ENCODE results near the gene NRP2.

NRP2 gene

DNA sequence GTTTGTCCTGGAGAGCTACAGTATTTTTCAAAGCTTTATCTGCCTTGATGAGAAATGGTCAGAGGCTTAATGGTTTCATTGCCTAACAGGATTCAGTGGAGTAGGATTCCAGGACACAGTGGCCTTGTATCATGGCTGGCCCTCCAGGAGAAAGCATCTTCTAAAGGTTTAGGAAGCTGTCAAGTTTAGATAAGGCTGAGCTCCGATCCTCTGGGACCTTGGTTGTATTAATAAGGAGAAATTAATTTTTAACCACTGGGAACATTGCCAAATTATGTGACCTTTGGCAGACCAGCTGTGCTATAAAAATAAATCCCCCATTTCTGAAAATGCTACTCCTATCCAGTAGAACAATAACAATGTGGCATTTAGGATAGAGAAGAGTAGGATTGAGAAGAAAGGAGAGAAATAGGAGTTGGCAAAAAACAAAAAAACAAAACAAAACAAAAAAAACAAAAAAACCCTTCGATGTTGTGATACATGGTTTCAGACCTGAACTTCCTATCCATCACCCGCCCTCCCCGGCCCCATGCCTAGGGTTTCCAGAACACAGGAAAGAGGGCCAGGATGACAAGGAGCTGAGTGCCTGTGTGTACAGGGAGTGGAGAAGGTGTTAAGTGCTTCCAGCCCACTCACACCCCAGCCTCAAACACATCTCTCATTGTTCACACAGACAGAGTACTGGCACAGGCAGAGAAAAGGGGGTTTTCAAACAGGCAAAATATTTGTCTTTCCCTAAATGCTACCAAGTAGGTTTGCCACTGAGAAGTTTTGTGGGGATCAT lies 6.3 kb downstream of the NRP2 start:
- no peak for DNase-seq

DNA sequence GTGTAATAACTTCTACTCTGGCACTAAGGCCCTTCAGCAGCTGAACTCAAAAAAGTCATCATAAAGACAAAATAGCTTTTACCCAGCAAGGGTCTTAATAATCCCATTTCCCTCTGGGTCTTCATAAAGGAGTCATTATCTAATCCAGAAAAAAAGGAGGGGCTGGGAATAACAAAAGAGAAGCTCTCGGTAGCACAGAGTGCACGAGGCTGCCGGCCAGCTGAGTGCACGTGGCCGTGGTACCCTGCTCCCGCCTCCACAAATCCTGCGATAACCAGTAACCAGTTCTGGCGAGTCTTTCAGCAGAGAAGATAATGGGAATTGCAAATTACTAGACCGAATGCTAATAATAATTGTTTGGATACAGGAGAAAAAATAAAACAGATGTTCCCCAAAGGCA lies 7.5 kb downstream of the NRP2 start:
- no peak for DNase-seq

DNA sequence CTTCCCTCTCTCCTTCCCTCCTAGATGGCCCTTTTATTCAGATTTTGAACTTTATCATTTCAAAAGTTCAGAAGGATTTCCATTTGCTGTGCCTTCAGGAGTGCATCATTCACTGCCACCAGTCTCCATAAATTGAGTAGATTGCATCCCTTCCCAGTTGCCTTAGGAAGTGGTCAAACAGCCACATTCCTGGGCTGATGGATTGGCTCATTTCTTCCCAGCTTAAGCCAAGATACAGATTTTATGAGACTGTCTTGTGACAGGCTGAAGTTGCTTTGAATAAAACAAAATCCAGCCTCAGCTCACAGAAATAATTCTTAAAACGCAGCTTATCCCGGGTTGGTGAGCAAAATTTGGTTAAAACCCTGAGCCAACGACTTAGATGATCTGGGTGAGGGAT lies 9.8 kb downstream of the NRP2 start:
- no peak for DNase-seq

DNA sequence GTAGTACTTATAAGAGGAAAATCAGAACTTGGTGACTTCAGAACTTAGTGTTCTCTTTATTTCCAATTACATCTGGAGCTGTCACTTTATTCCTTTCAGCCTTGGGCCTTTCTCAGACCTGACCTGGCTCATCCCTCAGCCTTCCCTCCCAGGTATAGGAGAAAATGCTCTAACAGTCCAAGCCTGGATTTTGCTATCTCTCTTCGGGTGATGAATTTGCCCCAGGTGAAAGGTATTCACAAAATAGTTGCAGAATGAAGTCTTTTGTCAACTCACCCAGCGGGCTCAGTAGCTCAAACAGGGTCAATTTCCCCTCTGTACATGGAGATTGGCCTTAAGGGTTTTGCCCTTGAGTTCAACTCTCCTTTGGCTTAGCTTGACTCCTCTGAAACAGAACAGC lies 12.0 kb downstream of the NRP2 start:
- DNase-seq: no peak

DNA sequence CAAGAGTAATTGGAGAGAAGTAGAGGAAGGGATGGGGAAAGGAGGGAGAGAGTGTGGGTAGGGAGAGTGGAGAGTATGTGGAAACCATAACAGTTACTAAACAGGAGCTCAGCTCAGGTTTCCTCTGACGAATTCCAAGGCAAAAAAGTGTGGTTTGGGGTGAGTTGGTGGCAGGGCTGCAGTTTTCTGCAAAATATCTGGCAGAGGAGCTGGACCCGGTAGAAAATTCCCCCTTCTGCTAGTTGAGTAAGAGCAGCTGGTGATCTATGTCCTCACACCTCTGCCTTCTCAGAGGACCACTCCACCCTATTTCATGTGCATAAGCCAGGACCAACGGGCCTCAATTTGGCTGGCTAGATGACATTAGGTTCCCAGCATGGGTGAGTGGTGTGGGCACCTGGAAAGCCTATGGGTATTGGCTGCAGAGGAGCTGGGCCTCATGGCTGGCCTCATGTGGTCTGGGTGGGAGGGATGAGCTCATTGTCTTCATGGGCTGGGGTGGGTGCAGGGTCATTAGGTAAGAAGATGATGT lies 13.2 kb downstream of the NRP2 start:
- no peak for DNase-seq

DNA sequence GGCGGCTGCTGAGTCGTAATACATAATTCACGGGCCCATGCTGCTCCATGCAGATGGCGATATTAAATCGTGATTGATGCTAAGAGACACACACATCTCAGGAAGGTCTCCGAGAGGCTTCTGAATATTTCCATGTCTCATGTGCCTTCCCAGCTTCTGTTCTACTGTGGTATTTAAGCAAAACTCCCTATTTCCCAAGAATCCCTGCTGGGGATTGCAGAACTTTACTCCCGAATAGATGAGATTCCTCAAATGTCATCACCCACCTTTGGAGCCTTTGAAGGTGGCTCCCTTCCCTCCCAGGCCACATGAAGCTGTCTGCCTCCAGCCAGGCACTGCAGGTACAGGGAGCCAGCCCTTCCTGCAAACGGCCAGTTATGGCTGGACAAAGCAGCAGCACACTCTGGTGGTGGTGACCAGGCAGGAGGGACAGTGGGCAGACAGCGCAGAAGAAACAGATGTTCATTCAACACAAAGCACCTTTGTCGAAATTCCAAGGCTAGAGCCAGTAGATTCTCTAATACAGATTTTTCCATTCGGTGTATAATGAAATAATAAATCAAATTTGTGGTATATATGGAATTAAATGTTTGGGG lies 14.1 kb downstream of the NRP2 start:
- peak; percentile 56 to 66 for DNase-seq

DNA sequence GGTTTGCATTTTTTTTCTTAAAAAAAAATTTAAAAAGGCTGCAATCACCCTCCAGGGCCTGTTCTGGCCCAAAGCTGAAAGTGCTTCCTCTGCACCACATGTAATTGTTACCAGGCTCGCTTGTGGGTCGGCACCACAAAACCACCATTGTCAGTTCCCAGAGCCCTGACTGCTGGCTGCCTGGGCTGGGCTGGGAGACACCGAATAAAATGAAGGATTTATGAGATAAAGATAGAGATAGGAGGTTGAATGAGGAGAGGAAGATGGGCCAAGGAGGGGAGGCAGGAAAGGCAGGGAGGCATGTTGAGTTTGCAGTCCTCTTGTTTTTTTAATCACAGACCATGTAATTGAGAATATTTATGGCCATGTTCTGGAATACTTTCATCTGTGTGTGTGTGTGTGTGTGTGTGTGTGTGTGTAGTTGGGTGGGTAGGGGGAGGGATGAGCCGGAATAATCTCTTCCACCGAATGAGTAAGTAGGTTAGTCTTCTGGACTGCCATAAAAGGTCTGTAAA lies 14.7 kb downstream of the NRP2 start:
- DNase-seq: peak; percentile 54 to 66

DNA sequence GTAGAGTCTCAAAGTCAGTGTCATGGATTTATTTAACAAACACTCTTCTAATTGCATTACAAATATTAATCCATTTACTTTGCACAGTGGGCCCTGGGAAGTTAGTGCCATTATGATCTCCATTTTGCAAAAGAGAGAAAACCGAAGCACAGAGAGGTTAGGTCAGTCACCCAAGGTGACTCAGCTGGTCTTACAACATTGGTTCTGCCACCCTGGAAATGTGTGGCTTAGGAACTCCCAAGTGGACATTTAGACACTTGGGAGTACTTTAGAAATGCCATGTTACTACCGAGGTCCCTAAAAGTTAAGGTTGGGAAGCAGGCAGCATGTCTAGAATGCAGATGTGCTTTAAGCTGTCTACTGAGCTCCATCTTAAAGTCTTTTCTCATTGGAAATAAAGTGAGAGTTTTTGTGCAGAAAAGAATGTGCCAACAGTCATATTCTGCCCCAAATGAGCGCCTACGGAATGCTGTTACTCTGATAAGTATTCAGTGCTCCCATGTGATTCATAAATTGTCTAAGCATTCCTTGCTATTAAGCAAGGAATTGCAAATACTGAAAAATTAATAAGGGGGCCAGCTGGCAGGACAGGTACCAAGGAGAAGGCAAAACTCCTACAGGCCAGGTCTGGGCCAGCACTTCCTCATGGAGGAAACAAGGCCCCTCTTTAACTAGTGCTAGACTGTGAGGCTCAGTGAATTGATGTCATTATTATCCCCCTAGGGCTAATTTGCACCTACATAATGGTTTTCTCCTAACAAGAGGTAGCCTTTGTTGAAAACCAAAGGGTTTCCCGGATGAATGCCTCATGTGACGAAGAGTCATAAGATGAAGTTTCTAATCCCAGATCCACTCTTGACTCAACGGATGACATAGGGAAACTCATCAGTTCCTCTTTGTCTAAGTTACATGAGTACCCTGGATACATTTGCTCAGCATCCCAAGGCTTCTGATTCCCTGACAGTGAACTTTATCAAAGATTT lies 16.3 kb downstream of the NRP2 start:
- no peak for DNase-seq

DNA sequence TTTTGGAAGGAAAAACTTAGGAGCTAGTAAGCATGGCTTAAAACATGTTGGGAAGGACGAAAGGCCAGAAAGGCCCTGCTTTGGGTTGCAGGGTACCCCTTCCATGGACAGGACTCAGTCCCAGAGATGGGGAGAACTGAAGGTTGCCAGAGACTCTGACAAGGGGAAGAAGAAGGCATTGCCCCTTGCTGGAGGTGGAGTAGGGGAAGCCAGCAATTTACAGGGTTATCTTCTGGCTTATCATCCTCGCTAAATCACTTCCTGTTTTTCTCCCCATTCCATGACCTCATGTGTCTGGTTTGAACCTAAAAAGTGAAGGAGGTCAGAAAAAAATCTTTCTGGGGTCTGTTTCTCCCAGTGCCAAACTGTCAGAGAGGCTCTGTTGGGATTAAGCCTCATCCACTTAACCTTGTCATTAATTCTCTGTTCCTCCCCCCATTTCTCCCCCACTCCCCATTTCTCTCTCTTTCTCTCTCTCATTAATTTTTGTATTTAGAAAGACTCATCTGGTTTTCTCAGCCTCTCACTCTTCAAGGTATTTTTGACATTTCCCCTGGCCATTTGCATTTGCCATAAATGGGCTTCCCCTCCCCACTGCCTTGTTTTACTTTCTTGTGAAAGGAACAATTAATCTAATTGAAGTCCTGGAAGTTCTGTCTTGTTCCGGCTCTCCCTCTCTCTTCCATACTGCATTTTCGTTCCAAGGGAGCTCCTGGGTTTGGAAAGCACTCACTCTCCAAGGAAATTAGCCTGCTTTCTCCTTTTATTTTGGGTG lies 17.4 kb downstream of the NRP2 start:
- DNase-seq: no peak

DNA sequence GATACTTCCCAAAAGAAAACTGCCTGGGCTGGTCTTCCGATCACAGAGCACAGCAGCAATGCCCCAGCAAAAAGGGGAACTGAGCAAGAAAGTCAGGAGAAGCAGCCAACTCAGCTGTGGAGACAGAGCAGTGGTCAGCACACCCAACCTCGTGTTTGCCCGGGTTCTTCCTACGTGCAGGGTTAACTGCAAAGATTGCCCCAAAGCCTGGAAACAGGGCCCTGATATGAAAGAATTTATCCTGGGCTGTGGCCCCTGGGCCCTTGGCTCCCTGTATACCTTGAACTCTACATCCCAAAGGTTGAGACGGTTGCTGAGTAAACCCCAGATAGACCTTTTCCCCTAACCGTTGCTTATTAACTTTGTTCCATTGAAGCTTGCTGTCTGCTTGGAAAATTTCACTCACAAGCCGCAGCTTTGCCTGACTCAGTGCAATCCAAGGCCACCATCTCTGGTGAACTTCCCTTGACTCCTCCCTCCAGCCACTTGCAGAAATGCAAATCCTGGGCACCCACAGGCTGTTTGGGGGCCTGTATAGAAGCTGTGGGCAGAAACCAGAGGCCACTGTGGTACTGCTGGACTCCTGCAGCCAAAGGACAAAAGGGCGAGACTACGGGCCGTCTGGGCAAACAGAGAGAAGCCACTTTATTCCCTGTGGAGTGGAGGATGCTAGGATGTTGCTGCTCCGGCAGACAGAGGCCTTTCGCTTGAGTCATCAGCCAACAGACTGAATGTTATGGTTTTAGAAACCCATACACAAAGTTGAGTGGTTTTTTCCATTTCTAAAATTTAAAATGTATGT lies 18.2 kb downstream of the NRP2 start:
- peak in 1 of 2 donors; percentile 43 for DNase-seq

DNA sequence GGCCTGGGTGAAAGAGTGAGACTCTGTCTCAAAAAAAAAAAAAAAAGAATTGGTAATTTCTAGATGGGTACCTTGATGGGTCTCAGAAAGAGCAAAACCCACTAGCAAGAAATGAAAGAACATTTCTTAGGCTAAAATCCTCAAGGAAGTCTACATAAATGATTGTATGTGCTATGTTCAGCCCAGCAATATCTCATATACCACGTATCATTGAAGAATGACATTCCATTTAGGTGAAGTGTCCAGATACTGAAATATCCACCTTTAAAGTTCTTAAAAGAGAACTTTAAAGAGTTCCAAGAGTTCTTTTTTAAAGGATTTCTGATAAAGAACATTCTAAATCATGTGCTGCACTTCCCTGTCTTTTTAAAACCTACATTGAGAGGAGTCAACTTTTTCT lies 19.2 kb downstream of the NRP2 start:
- DNase-seq: no peak

DNA sequence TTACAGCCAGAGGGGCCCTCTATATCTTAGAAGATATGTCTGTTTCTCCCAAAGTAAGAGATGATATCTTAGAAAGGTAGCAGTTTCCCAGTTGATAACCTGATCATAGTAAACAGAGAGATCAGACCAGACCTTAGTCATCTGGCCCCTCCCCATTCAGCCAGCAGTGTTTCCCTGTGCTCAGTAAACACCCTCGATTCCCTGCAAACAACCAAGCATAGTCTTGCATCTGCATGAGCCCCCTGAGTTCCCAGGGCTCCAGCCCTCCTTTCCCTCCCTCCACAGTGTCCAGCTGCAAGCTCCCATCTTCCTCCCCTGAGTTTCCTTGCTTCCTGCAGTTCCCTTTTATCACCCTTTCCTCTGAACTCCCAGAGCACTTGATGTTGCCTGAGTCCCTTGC lies 20.3 kb downstream of the NRP2 start:
- DNase-seq: no peak

DNA sequence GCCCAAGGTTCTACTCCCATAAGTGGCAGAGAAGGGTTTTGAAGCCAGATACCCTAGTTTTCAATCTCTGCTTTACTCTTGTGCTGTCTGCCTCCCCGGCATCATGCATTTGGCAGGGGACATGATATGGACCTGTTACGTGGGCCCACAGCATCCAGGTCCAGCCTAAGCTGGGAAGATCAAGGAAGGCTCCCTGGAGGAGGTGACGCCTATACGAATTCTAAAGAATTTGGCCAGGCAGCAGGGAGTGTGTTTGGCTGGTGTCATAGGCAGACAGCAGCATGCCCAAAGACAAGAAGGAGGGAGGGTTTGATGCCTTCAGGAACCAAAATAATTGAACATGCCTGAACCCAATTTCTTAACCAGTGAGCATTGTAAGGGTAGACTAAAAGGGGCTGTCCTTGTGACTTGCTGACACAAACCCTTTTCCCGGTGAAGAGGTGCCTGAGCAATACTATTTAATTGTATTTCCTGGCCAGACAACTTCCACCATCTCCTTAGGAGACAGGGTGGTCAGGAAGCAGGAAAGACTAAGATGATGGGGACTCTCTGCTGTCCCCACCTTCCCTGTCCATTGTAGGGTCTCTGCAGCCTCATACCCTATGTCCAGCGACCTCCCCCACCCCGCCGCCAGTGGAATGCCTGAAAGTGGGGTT lies 21.3 kb downstream of the NRP2 start:
- no peak for DNase-seq

DNA sequence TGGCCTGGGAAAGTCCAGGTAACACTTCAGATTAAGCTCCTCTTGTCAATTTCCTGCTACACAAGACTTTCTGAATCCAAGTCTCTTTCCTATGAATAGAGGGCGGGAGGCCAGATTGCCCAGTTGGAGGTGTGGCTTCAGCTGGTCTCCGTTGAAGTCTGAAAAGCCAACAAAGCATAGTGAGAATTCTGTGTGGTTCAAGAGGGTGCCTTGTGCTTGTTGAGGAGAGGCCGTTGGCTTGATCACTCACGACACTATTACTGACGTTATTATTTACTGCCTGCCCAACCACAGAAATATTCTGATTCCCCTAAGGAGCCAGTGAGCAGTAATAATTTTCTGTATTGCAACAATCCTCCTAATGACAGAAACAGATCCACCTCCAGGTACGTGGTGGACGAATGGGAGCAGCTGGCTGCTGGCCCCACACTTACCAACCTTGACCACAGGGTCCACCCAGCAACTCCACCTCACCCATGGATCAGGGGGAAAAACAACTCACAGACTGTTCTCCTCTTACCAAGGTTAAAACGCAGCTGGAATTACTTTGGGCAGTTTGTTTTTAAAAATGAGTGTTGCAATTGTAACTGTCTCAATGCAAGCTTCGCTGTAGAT lies 21.9 kb downstream of the NRP2 start:
- DNase-seq: peak; percentile 26 to 31

DNA sequence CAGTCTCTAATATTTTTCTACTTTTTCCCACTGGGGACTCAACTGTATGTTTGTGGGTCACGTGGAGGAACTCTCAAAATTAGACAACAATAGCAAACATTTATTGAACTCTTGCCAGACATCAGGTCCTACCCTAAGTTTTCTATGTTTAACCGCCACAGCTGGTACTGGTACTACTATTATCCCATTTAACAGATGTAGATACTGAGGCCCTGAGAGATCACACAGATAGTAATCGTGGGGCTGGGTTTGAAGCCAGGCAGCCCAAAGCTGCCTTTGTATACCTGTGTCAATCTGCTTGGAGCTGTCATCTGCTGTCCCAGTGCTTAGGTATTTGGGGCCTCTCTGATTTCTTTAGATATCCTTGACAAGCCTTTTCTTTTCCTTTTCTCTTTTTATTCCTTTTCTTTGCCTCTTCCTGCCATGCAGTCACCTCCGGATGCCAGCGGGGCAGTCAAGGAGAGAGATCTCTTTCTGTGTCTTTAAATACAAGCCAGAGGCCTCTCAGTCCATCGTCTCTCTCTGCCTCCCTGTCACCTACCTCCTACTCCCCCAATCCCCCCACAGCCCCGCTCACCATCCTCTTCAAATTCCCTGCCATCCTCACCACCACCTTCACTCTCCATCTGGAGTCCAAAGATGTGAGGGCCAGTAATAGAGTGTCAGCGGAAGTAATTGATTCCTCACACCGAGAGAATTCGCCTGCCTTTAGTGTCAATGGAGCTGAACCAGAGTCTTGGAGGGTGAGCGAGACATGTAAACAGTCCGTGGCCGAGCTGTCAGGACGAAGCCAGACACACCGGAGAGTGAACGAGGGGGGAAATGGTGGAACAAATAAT lies 23.4 kb downstream of the NRP2 start:
- no peak for DNase-seq

DNA sequence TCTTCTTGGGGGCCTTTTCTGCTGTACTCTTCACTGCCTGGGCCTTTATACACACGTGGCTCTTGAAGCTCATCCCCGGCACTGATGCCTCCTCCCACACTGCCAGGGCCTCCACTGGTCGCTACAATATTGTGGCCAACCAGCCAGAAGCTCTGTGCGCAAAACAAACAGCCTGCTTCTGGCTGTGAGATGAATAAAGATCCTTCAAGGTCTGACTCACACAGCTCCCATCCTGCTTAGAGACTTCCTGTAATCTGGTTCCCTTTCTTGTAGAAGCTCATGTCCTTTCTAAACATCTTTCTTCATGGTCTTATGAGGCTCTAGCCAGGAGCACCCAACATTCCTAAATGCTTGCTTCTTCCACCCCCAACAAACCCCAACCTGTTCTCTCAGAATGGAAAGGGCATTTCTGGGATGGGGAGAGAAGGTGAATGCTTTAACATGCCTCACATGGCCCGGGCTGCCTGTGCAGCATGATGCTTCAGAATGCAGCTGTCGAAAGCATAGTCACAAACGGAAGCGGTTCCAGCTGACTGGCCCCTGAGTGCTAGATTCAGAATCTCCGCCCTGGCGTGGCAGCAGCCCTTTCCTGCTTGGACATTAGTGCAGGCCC lies 24.6 kb downstream of the NRP2 start:
- peak; percentile 44 to 56 for DNase-seq

DNA sequence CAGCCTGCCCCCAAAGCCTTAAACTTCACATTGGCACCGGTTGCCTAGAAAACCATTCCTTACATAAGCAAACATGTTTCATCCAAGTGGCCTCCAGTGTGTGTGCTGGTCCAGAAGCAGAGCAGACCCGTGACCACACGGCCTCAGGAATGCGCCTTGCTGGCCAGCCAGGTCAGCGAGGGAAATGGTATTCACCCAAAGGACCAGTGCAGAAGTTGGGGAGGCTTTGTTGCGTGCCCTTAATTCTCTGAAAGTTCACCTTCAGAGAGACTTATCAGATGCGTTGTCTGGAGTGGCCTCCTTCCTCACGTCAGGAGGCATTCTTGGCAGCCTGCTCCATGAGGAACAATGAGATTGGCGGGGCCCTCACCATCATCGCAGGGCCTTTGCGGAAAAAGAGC lies 25.9 kb downstream of the NRP2 start:
- no peak for DNase-seq

DNA sequence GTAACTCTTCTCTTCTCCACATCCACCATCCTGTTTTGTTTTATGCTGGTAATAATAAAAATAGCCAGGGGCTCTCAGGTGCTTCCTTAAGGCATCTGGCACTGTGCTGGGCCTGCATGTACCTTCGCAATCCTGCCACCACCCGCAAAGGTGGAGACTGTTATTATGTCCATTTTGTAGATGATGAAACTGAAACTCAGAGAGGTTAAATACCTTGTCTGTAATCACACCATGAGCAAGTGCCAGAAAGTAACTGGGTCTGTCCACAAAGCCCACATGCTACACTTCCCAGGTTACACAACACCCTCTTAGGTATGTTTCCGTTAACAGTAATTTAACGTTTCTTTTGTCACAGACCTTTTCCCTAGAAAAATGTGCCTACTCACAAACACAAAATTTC lies 27.0 kb downstream of the NRP2 start:
- DNase-seq: no peak

DNA sequence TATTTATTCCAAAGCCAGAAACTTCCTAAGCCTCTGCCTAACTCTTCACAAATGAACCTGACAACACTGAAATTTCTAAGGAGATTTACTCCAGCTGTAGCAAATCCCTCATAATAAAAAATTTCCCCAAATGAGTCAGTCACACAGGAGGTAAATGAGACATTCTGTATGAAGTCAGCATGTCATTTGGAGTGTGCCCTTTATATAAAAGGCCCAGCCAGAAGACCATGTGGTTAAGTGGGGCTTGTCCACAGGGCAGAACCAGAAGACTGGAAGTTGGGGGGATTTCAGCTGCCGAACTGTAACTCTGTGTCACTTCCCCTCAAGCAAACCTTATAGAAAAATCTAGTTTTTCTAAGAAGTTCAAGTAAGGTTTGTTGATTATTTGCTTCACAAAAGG lies 30.2 kb downstream of the NRP2 start:
- no peak for DNase-seq

Measured in hippocampal formation (tissue), 2 donors.